ENCODE data around the gene PCED1B. TPM values are rescaled to one million over a fixed set of nuclear protein-coding genes. Genes with fewer than 3 reads are reported as not detected.

The PCED1B gene
- total RNA-seq, 1 experiment from 2014 or later, result 0.86 TPM

- Histone ChIP-seq H3K79me2 (ENCODE audit: insufficient read depth, low read length) (no peaks in the 10 kb centered on the region), H3K4me3 (replicated peaks in 1 of 2; ENCODE audit: low read depth in 1 of 2, low read length in 2 of 2) (no peak overlapping the region), H4K20me1 (ENCODE audit: insufficient read depth) (no peaks in the 10 kb centered on the region), H3K9me2 (ENCODE audit: insufficient read depth) (no peaks in the 10 kb centered on the region), H2AFZ (ENCODE audit: low read depth, low read length, poor library complexity, severe bottlenecking) (no peak overlapping the region), H3K36me3 (ENCODE audit: control insufficient read depth in 1 of 2, insufficient read depth in 2 of 2, low read length in 2 of 2) (no peaks in the 10 kb centered on the region), H3K4me1 (ENCODE audit: control insufficient read depth in 1 of 2, insufficient read depth in 2 of 2, low read length in 2 of 2) (peaks cover 22 to 72% of the 10 kb centered on the region in 2 experiments), H3K4me2 (ENCODE audit: low read length) (peak overlapping the region; percentile 30), H3K9me3 (ENCODE audit: control insufficient read depth in 1 of 2, insufficient read depth in 1 of 2, low read depth in 1 of 2, low read length in 2 of 2) (no peaks in the 10 kb centered on the region), H3K27ac (ENCODE audit: low read depth, low read length) (no peak overlapping the region), H3K27me3 (ENCODE audit: insufficient read depth, low read length) (no peaks in the 10 kb centered on the region), H3K9ac (ENCODE audit: low read length) (no peak overlapping the region)
- ChIA-PET CTCF (interaction anchor here (0.8 to 0.9 kb wide), 2 partner anchors 11 to 12 kb away, joined by 3 read pairs; no protein-coding TSS in a partner anchor), POLR2A (no interaction called here), RAD21 (ENCODE audit: low non-redundant PET in 1 of 2, low total read pairs in 2 of 2, uncharacterized antibody in 2 of 2, unreplicated experiment in 2 of 2) (no interaction called here)
- TF ChIP-seq EGR1 (IDR thresholded peaks at IDR 0.05; ENCODE audit: low read depth) (no peak), MAX (IDR thresholded peaks at IDR 0.05) (no peak), POLR2AphosphoS5 (IDR thresholded peaks at IDR 0.05; ENCODE audit: low read depth, low read length) (no peak), TCF7L2 (IDR thresholded peaks at IDR 0.05; ENCODE audit: borderline replicate concordance, extremely low read depth, insufficient read depth, insufficient read length) (no peak), SRF (IDR thresholded peaks at IDR 0.05; ENCODE audit: low read depth) (no peak), POLR2A (IDR thresholded peaks at IDR 0.05; ENCODE audit: borderline replicate concordance, extremely low read depth, insufficient read depth, insufficient read length) (no peak), SP1 (IDR thresholded peaks at IDR 0.05; ENCODE audit: low read depth) (no peak), CTCF (IDR thresholded peaks at IDR 0.05 in 2 of 3, conservative IDR thresholded peaks at IDR 0.05 in 1 of 3; ENCODE audit: borderline replicate concordance in 1 of 3, insufficient read depth in 1 of 3, low read depth in 2 of 3, low read length in 2 of 3) (no peak), CEBPB (IDR thresholded peaks at IDR 0.05; ENCODE audit: low read depth) (peak; percentile 79), EZH2phosphoT487 (IDR thresholded peaks at IDR 0.05; ENCODE audit: borderline replicate concordance) (no peak), ZFX (IDR thresholded peaks at IDR 0.05) (no peak), REST (IDR thresholded peaks at IDR 0.05; ENCODE audit: low read depth) (no peak), YY1 (IDR thresholded peaks at IDR 0.05; ENCODE audit: extremely low read depth, insufficient replicate concordance, low read depth, low read length) (no peak), EZH2 (IDR thresholded peaks at IDR 0.05) (no peak), ELF1 (IDR thresholded peaks at IDR 0.05; ENCODE audit: borderline replicate concordance, low read depth) (no peak), JUND (IDR thresholded peaks at IDR 0.05) (0 out of 2 replicates have a peak, but pooled peaks have one; percentile 10), RAD21 (IDR thresholded peaks at IDR 0.05; ENCODE audit: low read depth) (no peak)
- BruUV-seq (replicated peaks), result no TSS peak
- intact Hi-C loops (cut with micrococcal nuclease), result no loop called here
- no peak for DNase-seq (ENCODE audit: low read depth, low spot score)
- no peak for ATAC-seq
These were observed 3.6 kb downstream of the PCED1B start for GRCh38 chr12:47082796-47083621.

All from HCT116 (cell line).